ENCODE measurements around the gene FHDC1.

The FHDC1 gene

GRCh38 chr4:153014460-153014859 is 78.3 kb downstream of the FHDC1 start:
- DNase-seq = no peak

GRCh38 chr4:153016592-153016991 is 80.5 kb downstream of the FHDC1 start:
- no peak for DNase-seq

GRCh38 chr4:153018031-153018430 is 81.9 kb downstream of the FHDC1 start:
- DNase-seq = no peak

- DNase-seq = no peak
These were observed 82.6 kb downstream of the FHDC1 start for GRCh38 chr4:153018684-153019083.

- DNase-seq = no peak
These were observed 83.8 kb downstream of the FHDC1 start for GRCh38 chr4:153019906-153020305.

GRCh38 chr4:153020457-153020856 is 84.3 kb downstream of the FHDC1 start:
- DNase-seq = no peak

- no peak for DNase-seq
These were observed 85.2 kb downstream of the FHDC1 start for GRCh38 chr4:153021276-153021675.

GRCh38 chr4:153022241-153022715 is 86.2 kb downstream of the FHDC1 start:
- DNase-seq = no peak

- DNase-seq = no peak
These were observed 87.0 kb downstream of the FHDC1 start for GRCh38 chr4:153023139-153023538.

- DNase-seq = peak; percentile 11
These were observed 87.7 kb downstream of the FHDC1 start for GRCh38 chr4:153023692-153024394.

GRCh38 chr4:153024466-153024865 is 88.3 kb downstream of the FHDC1 start:
- DNase-seq = no peak

- no peak for DNase-seq
These were observed 89.3 kb downstream of the FHDC1 start for GRCh38 chr4:153025406-153025805.

GRCh38 chr4:153026591-153027346 is 90.6 kb downstream of the FHDC1 start:
- DNase-seq = no peak

GRCh38 chr4:153027866-153028265 is 91.7 kb downstream of the FHDC1 start:
- no peak for DNase-seq

GRCh38 chr4:153028535-153028934 is 92.4 kb downstream of the FHDC1 start:
- no peak for DNase-seq
